Measurements from ENCODE around the gene NRXN3.

Gene NRXN3

DNA sequence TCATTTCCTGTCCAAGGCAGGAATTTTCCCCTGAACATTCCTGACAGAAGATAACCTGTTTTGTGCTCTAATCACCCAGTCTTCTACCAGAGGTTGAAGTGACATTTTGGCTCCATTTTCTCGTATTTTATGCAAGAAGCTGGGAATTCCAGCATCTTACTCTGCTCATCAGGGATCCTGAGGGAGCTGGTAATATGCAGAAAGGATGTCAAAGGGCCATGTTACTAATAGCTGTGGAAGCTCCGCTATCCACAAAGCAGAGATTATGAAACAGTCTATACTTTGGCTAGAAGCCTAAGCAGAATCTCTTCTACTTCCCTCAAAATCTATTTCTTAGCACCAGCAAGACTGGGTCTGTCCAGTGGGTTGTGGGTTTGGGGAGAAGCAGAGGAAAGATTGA is 1428.2 kb downstream of the NRXN3 start:
- no peak for TF ChIP-seq CTCF (IDR thresholded peaks at IDR 0.05)

DNA sequence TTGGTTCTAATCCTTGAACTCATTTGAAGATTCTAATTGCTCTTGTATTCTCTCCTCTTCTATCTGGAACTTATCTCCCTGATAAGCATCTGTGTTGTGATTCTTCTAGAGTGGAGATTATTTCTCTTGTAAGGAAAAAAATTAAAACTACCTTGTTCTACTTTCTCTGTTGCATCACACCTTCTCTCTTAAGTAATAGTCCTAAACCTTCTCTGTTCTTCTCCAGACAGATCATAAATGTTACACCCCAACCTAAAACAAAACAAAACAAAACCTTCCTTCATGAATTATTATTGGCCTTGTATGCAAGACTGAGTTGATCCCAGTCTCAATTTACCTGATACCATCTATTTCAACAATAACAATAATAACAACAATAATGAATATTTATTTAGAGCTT is 1429.1 kb downstream of the NRXN3 start:
- TF ChIP-seq CTCF (IDR thresholded peaks at IDR 0.05), result no peak

GRCh38 chr14:79600406-79600805 is 1430.2 kb downstream of the NRXN3 start:
- TF ChIP-seq CTCF (IDR thresholded peaks at IDR 0.05), result no peak

DNA sequence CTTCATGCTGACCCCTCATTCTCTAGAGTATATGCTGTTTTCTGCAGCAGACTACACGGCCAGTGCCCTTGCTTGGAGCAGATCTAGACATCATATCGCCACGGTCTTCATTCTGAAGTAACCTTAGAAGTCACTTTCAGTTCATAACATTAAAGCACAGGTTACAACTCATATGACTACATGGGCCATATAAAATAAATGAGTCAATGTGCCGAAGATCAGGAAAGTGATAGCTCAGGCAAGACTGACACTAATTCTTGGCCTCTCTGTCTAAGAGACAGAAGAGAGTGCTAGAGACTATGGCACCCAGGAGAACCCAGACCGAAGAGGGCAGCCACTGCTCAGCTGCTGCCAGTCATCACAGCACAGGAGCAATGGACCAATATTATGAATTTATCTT is 1431.4 kb downstream of the NRXN3 start:
- no peak for TF ChIP-seq CTCF (IDR thresholded peaks at IDR 0.05)

- TF ChIP-seq CTCF (IDR thresholded peaks at IDR 0.05), result no peak
These were observed 1431.9 kb downstream of the NRXN3 start for GRCh38 chr14:79602045-79602444.

- TF ChIP-seq CTCF (IDR thresholded peaks at IDR 0.05), result no peak
These were observed 1432.6 kb downstream of the NRXN3 start for GRCh38 chr14:79602742-79603141.

DNA sequence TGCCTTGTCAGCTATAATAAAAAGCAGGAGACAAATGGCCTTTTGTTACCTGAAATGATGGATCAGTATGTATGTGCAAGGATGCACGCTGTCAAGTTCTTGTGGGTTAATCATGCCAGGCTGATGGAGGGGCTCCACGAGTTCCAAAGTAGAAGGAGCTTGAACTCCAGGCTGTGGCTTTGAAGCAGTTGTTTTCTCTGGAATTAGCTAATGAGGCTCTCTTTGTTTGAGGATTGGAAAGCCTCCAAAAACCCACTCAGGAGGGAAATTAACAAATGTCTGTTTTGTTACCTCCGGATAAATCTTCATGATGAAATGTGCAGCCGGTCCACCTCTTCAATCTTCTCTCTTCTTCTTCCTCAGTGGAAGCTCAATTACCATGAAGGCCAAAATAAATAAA is 1435.7 kb downstream of the NRXN3 start:
- no peak for TF ChIP-seq CTCF (IDR thresholded peaks at IDR 0.05)

DNA sequence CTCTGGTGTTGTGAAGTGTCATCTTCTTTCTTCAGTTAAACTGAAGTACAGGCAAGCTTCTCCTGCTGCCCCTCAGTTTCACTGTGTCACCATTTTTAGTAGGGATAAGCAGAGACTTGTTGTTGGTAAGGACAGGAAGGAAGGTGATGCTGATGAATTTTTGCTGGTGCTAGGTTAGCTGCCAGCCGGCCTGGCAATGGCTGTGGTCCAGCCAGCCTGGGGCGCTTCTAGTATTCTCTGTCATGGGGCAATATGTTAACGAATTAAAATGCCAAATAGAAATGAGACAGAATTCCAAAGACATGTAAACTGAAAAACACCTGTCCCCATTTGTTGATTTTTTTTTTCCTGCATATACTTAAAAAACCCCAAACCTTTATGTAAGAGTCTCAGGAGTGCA is 1438.3 kb downstream of the NRXN3 start:
- TF ChIP-seq CTCF (IDR thresholded peaks at IDR 0.05), result no peak

Data from LNCAP (cell line).